A549 (cell line): ENCODE measurements around the gene SYT8.

Source experiments
- CHD2 ChIP-seq: fragments of 150-350 bp; IDR thresholded peaks from 2 replicates; pipeline ENCODE4 v1.6.1; 2014; ENCODE audit warnings: low read length; ENCODE audit not compliant: partially characterized antibody
- CHD4 ChIP-seq: fragments of 200-600 bp; sonication (generic); IDR thresholded peaks from 2 replicates; pipeline ENCODE4 v1.6.1; 2016; ENCODE audit warnings: antibody characterized with exemption, mild to moderate bottlenecking, borderline replicate concordance
- CTCF ChIP-seq: fragments of >200 bp; sonication (Bioruptor Twin); formaldehyde crosslinking; IDR thresholded peaks from 3 replicates; pipeline ENCODE4 v1.5.1; 2016
- ELK1 ChIP-seq: fragments of 150-350 bp; IDR thresholded peaks from 2 replicates; pipeline ENCODE4 v1.6.1; 2014; ENCODE audit warnings: low read depth, mild to moderate bottlenecking, low read length
- EP300 ChIP-seq, 2 experiments: fragments of >200 bp; sonication (Bioruptor Twin); formaldehyde crosslinking; IDR thresholded peaks; 2 replicates in 1 of 2; 3 replicates in 1 of 2; pipeline ENCODE4 v1.6.1; 2016 to 2017
- MAX ChIP-seq: IDR thresholded peaks from 2 replicates; pipeline ENCODE4 v1.6.1; 2012
- MAZ ChIP-seq: fragments of 150-350 bp; IDR thresholded peaks from 2 replicates; pipeline ENCODE4 v1.6.1; 2014; ENCODE audit warnings: antibody characterized with exemption, low read depth, low read length, borderline replicate concordance
- POLR2A ChIP-seq: IDR thresholded peaks from 2 replicates; pipeline ENCODE4 v1.6.1; 2012; ENCODE audit warnings: mild to moderate bottlenecking, low read length
- RAD21 ChIP-seq, 2 experiments: fragments of >200 bp in 1 of 2; sonication (Bioruptor Twin) in 1 of 2; formaldehyde crosslinking in 1 of 2; IDR thresholded peaks in 1 of 2; conservative IDR thresholded peaks in 1 of 2; 2 replicates in 1 of 2; 3 replicates in 1 of 2; pipeline ENCODE4 v1.6.1; 2012 to 2018; ENCODE audit warnings: inconsistent platforms in 1 of 2
- TF ChIP-seq, protein P1 (sequence below): fragments of 450-650 bp; IDR thresholded peaks from 2 replicates; pipeline ENCODE4 v1.6.1; 2014; ENCODE audit warnings: antibody characterized with exemption
- TF ChIP-seq, protein P2 (sequence below): fragments of 250-450 bp; sonication (Bioruptor Pico); IDR thresholded peaks from 2 replicates; pipeline ENCODE4 v1.5.0; 2021; ENCODE audit warnings: mild to moderate bottlenecking, moderate library complexity, borderline replicate concordance
- TF ChIP-seq, protein P3 (sequence below): IDR thresholded peaks from 2 replicates; pipeline ENCODE4 v1.6.1; 2012

DNA sequence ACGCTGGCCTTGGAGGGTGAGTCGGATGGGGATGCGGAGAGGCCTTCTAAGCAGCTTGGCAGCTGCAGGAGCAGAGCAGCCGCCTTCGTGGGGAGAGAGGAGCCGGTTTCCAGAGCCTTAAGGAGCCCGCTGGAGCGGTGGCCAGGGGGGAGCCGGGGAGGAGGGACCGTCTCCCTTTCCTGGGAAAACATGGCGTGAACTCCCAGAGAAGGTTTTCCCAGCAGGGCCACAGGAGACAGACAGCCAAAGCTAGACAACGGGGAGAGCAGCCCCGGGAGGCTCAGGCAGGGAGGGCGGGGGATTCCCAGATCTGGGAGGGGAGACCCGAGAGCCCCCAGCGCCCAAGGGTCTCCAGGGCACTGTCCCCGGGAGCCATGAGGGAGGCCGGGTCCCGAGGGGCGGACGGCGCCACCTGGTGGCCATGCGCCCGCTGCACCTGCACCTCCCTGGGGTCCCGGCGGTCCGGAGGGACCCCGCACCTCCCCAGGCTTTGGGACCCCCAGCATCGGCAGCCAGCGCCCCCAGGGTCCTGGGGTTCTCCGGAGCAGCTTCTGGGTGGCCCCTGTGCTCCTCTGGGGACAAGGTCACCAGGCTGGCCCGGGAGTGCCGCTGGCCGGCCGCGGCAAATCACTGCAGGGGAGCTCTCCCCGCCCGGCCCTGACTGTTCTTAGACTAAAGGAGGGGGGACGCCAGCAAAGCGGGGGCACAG lies 2.4 kb upstream of the SYT8 start:
- TF ChIP-seq MAX (peak; percentile 47; the same call in 1 of the 2 replicates), CTCF (peak; percentile 99), EP300 (IDR thresholded peaks at IDR 0.05) (no peak), CHD2 (no peak), ELK1 (no peak), POLR2A (no peak), RAD21 (conservative IDR thresholded peaks at IDR 0.05 in 1 of 2, IDR thresholded peaks at IDR 0.05 in 1 of 2) (peak; percentile 80 to 99), CHD4 (0 out of 2 replicates have a peak, but pooled peaks have one; percentile 37), MAZ (no peak)
- TF ChIP-seq, protein P1, sequence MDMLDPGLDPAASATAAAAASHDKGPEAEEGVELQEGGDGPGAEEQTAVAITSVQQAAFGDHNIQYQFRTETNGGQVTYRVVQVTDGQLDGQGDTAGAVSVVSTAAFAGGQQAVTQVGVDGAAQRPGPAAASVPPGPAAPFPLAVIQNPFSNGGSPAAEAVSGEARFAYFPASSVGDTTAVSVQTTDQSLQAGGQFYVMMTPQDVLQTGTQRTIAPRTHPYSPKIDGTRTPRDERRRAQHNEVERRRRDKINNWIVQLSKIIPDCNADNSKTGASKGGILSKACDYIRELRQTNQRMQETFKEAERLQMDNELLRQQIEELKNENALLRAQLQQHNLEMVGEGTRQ: no peak
- TF ChIP-seq, protein P2, sequence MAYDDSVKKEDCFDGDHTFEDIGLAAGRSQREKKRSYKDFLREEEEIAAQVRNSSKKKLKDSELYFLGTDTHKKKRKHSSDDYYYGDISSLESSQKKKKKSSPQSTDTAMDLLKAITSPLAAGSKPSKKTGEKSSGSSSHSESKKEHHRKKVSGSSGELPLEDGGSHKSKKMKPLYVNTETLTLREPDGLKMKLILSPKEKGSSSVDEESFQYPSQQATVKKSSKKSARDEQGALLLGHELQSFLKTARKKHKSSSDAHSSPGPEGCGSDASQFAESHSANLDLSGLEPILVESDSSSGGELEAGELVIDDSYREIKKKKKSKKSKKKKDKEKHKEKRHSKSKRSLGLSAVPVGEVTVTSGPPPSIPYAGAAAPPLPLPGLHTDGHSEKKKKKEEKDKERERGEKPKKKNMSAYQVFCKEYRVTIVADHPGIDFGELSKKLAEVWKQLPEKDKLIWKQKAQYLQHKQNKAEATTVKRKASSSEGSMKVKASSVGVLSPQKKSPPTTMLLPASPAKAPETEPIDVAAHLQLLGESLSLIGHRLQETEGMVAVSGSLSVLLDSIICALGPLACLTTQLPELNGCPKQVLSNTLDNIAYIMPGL (CRISPR knock-in tag): no peak
- TF ChIP-seq, protein P3, sequence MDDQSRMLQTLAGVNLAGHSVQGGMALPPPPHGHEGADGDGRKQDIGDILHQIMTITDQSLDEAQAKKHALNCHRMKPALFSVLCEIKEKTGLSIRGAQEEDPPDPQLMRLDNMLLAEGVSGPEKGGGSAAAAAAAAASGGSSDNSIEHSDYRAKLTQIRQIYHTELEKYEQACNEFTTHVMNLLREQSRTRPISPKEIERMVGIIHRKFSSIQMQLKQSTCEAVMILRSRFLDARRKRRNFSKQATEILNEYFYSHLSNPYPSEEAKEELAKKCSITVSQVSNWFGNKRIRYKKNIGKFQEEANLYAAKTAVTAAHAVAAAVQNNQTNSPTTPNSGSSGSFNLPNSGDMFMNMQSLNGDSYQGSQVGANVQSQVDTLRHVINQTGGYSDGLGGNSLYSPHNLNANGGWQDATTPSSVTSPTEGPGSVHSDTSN: no peak
